HCT116 (cell line): ENCODE results near the gene LSAMP. TPM values are rescaled to one million over a fixed set of nuclear protein-coding genes. Genes with fewer than 3 reads are reported as not detected.

Source experiments
- ATAC-seq: fragments of 200-7000 bp; cut with Tn5 transposase; 2 replicates; pipeline ENCODE4 v1.9.1; 2020; ENCODE audit warnings: mild to moderate bottlenecking, moderate library complexity
- BruUV-seq: library from RNA; stranded (reverse); fragments of 400-500 nt; replicated peaks from 2 replicates; lab custom pipeline; 2021; lab: Mats Ljungman, UMichigan
- CTCF ChIA-PET: fragments of 300-600 bp; sonication (Branson Sonifier 250); formaldehyde crosslinking; loops from one replicate; lab custom pipeline; 2021; ENCODE audit warnings: antibody characterized with exemption; lab: Charles Lee
- POLR2A ChIA-PET: fragments of 300-600, 350-600 bp; sonication (Branson Sonifier 250); formaldehyde crosslinking; loops from one replicate; lab custom pipeline; 2021; ENCODE audit warnings: antibody characterized with exemption; lab: Charles Lee
- RAD21 ChIA-PET, 2 experiments: fragments of 300-600 bp; sonication (Branson Sonifier 250); formaldehyde crosslinking; loops; one replicate each; lab custom pipeline; 2023; ENCODE audit warnings: low total read pairs in 2 of 2; ENCODE audit not compliant: uncharacterized antibody in 2 of 2, unreplicated experiment in 2 of 2, low non-redundant PET in 1 of 2; lab: Charles Lee
- DNase-seq: peaks from one replicate; pipeline ENCODE4 v3.0.0-alpha.2; 2010; ENCODE audit warnings: low read depth, low spot score
- H2AFZ ChIP-seq: fragments of 200-600 bp; shearing (Covaris generic), sonication (generic); 2 replicates; pipeline ENCODE4 v1.6.1; 2017; ENCODE audit warnings: low read depth, mixed run types, mixed read lengths, antibody characterized with exemption, low read length; ENCODE audit not compliant: poor library complexity, severe bottlenecking
- H3K27ac ChIP-seq: 2 replicates; pipeline ENCODE4 v1.5.1; 2012; ENCODE audit warnings: low read depth, low read length
- H3K27me3 ChIP-seq: fragments of 200-600 bp; sonication (generic); 2 replicates; pipeline ENCODE4 v1.6.1; 2016; ENCODE audit warnings: mixed run types, low read length, mixed read lengths; ENCODE audit not compliant: insufficient read depth
- H3K36me3 ChIP-seq, 2 experiments: fragments of 200-500 bp in 1 of 2; fragments of 200-600 bp in 1 of 2; sonication (Bioruptor generic) in 1 of 2; sonication (generic) in 1 of 2; 2 replicates each; pipeline versions ENCODE4 v1.5.1 to v1.6.1; 2014 to 2016; ENCODE audit warnings: low read length in 2 of 2, inconsistent platforms in 1 of 2, mixed read lengths in 1 of 2, mixed run types in 1 of 2; ENCODE audit not compliant: insufficient read depth in 2 of 2, control insufficient read depth in 1 of 2
- H3K4me1 ChIP-seq, 2 experiments: fragments of 200-600 bp in 1 of 2; sonication (generic) in 1 of 2; 2 replicates each; pipeline versions ENCODE4 v1.5.1 to v1.6.1; 2012 to 2017; ENCODE audit warnings: low read length in 2 of 2, inconsistent platforms in 1 of 2, mild to moderate bottlenecking in 1 of 2, mixed read lengths in 1 of 2, mixed run types in 1 of 2, moderate library complexity in 1 of 2; ENCODE audit not compliant: insufficient read depth in 2 of 2, control insufficient read depth in 1 of 2
- H3K4me2 ChIP-seq: fragments of 200-600 bp; sonication (generic); 2 replicates; pipeline ENCODE4 v1.6.1; 2017; ENCODE audit warnings: mixed run types, low read length, mixed read lengths
- H3K4me3 ChIP-seq, 2 experiments: fragments of 200-600 bp in 1 of 2; sonication (generic) in 1 of 2; replicated peaks in 1 of 2; 2 replicates each; pipeline ENCODE4 v1.5.1; 2011 to 2016; ENCODE audit warnings: low read length in 2 of 2, control low read depth in 1 of 2, low read depth in 1 of 2, mild to moderate bottlenecking in 1 of 2, mixed read lengths in 1 of 2, mixed run types in 1 of 2
- H3K79me2 ChIP-seq: fragments of 200-600 bp; sonication (generic); 2 replicates; pipeline ENCODE4 v1.6.1; 2017; ENCODE audit warnings: mild to moderate bottlenecking, mixed run types, low read length, moderate library complexity, mixed read lengths; ENCODE audit not compliant: insufficient read depth
- H3K9ac ChIP-seq: fragments of 200-600 bp; sonication (generic); 2 replicates; pipeline ENCODE4 v1.6.1; 2016; ENCODE audit warnings: low read length, mixed read lengths
- H3K9me2 ChIP-seq: fragments of 200-600 bp; sonication (generic), shearing (Covaris generic); 2 replicates; pipeline ENCODE4 v1.6.1; 2017; ENCODE audit warnings: mixed run types, mild to moderate bottlenecking, moderate library complexity; ENCODE audit not compliant: insufficient read depth
- H3K9me3 ChIP-seq, 2 experiments: fragments of 200-500 bp in 1 of 2; fragments of 200-600 bp in 1 of 2; sonication (Bioruptor generic) in 1 of 2; sonication (generic) in 1 of 2; 2 replicates each; pipeline ENCODE4 v1.6.1; 2014 to 2017; ENCODE audit warnings: low read length in 2 of 2, mixed read lengths in 2 of 2, inconsistent platforms in 1 of 2, low read depth in 1 of 2, mild to moderate bottlenecking in 1 of 2, mixed run types in 1 of 2, moderate library complexity in 1 of 2; ENCODE audit not compliant: control insufficient read depth in 1 of 2, insufficient read depth in 1 of 2
- H4K20me1 ChIP-seq: fragments of 200-600 bp; sonication (generic), shearing (Covaris generic); 2 replicates; pipeline ENCODE4 v1.6.1; 2017; ENCODE audit warnings: mixed run types, mild to moderate bottlenecking, moderate library complexity; ENCODE audit not compliant: insufficient read depth
- ATF3 ChIP-seq: IDR thresholded peaks from 2 replicates; pipeline ENCODE4 v1.6.1; 2012
- CBX3 ChIP-seq: IDR thresholded peaks from 2 replicates; pipeline ENCODE4 v1.6.1; 2012; ENCODE audit warnings: low read depth
- CEBPB ChIP-seq: IDR thresholded peaks from 2 replicates; pipeline ENCODE4 v1.6.1; 2012; ENCODE audit warnings: low read depth
- EGR1 ChIP-seq: IDR thresholded peaks from 2 replicates; pipeline ENCODE4 v1.6.1; 2012; ENCODE audit warnings: low read depth
- ELF1 ChIP-seq: IDR thresholded peaks from 2 replicates; pipeline ENCODE4 v1.6.1; 2012; ENCODE audit warnings: low read depth, borderline replicate concordance
- EZH2 ChIP-seq: fragments of 200-600 bp; sonication (generic); IDR thresholded peaks from 2 replicates; pipeline ENCODE4 v1.6.1; 2017; ENCODE audit warnings: antibody characterized with exemption, mixed run types
- FOSL1 ChIP-seq: IDR thresholded peaks from 2 replicates; pipeline ENCODE4 v1.6.1; 2012; ENCODE audit warnings: low read depth
- MAX ChIP-seq: IDR thresholded peaks from 2 replicates; pipeline ENCODE4 v1.6.1; 2012
- RAD21 ChIP-seq: IDR thresholded peaks from 2 replicates; pipeline ENCODE4 v1.6.1; 2012; ENCODE audit warnings: low read depth, mild to moderate bottlenecking
- REST ChIP-seq: IDR thresholded peaks from 2 replicates; pipeline ENCODE4 v1.6.1; 2012; ENCODE audit warnings: low read depth
- SIN3A ChIP-seq: IDR thresholded peaks from 2 replicates; pipeline ENCODE4 v1.6.1; 2012; ENCODE audit warnings: low read depth
- SP1 ChIP-seq: IDR thresholded peaks from 2 replicates; pipeline ENCODE4 v1.6.1; 2012; ENCODE audit warnings: low read depth
- TCF7L2 ChIP-seq: IDR thresholded peaks from 2 replicates; pipeline ENCODE4 v1.7.0; 2011; ENCODE audit warnings: borderline replicate concordance, inconsistent platforms; ENCODE audit not compliant: insufficient read depth, insufficient read length; ENCODE audit errors: extremely low read depth
- YY1 ChIP-seq: IDR thresholded peaks from 2 replicates; pipeline ENCODE4 v1.6.1; 2011; ENCODE audit warnings: low read length, low read depth, moderate library complexity, mild to moderate bottlenecking; ENCODE audit not compliant: insufficient replicate concordance; ENCODE audit errors: extremely low read depth
- ZFX ChIP-seq: fragments of 450-650 bp; IDR thresholded peaks from 2 replicates; pipeline ENCODE4 v1.6.1; 2017
- ZNF274 ChIP-seq: fragments of 200-500 bp; sonication (Bioruptor generic); IDR thresholded peaks from 2 replicates; pipeline ENCODE4 v1.6.1; 2014; ENCODE audit warnings: mild to moderate bottlenecking, low read depth, low read length, inconsistent platforms
- intact Hi-C: fragments of 100-400 bp; cut with micrococcal nuclease; formaldehyde crosslinking; loops from 2 replicates; pipeline ENCODE4 v1.10.0; 2022
- total RNA-seq: library from RNA; stranded (reverse); gene quantifications from one replicate; pipeline ENCODE4 v1.2.1, GENCODE V29; 2021; ENCODE audit not compliant: unreplicated experiment

The LSAMP gene
- total RNA-seq, 1 experiment from 2014 or later, result 0.25 TPM

DNA sequence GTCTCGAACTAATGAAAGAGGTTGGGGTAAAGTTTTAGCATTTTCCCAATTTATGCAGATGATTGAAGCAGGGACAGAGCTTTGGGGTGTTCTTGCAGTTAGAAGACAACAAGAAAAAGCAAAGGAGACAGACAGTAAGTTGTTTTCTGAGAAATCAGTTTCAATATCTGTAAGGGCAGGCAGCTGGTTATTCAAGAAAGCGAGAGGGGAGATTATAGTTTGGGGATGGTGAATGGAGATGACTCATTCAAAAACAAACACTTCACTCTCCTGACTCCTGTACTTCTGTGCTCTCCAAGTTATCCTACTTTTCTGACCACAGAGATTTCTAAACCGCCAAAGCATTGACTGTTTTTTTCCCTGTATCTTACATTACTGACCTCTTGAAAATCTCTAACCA, 469.9 kb downstream of the LSAMP start:
- H3K9ac ChIP-seq, result no peak overlapping the region
- H3K4me1 ChIP-seq, result no peaks in the 10 kb centered on the region
- no peaks in the 10 kb centered on the region for H3K9me2 ChIP-seq
- POLR2A ChIA-PET, result no interaction called here
- H3K27me3 ChIP-seq, result peaks cover 4% of the 10 kb centered on the region; the same call in 1 of the 2 replicates
- H3K4me2 ChIP-seq, result no peak overlapping the region
- TF ChIP-seq SIN3A (no peak), CBX3 (no peak), EGR1 (no peak), FOSL1 (no peak), ZNF274 (no peak), SP1 (no peak), ATF3 (no peak), EZH2 (no peak), RAD21 (no peak), MAX (no peak), YY1 (no peak), ELF1 (no peak), ZFX (no peak), REST (no peak), CEBPB (no peak), TCF7L2 (no peak)
- RAD21 ChIA-PET, result no interaction called here
- H2AFZ ChIP-seq, result no peak overlapping the region
- no TSS peak for BruUV-seq
- H3K9me3 ChIP-seq, result no peaks in the 10 kb centered on the region
- CTCF ChIA-PET, result no interaction called here
- no peaks in the 10 kb centered on the region for H4K20me1 ChIP-seq
- no peak overlapping the region for H3K27ac ChIP-seq
- no peak for DNase-seq
- no peak overlapping the region for H3K4me3 ChIP-seq
- no peak for ATAC-seq
- no peaks in the 10 kb centered on the region for H3K79me2 ChIP-seq
- intact Hi-C loops, result no loop called here
- no peaks in the 10 kb centered on the region for H3K36me3 ChIP-seq
